Measurements from ENCODE around the gene KIR2DL3.
"Not testable (repeated sequence)": the region's sequence is repeated elsewhere in the genome, so short reads cannot be mapped to it uniquely, and the experiment has no call there.

Gene KIR2DL3

GRCh38 chr19:54741950-54742349, 3.6 kb downstream of the KIR2DL3 start:
- not testable (repeated sequence) for DNase-seq (ENCODE audit: low read depth in 1 of 2, low spot score in 1 of 2)

GRCh38 chr19:54744080-54744479, 5.8 kb downstream of the KIR2DL3 start:
- not testable (repeated sequence) for DNase-seq (ENCODE audit: low read depth in 1 of 2, low spot score in 1 of 2)

- not testable (repeated sequence) for DNase-seq (ENCODE audit: low read depth in 1 of 2, low spot score in 1 of 2)
These were observed 9.5 kb downstream of the KIR2DL3 start for GRCh38 chr19:54747614-54748322.

- DNase-seq (ENCODE audit: low read depth in 1 of 2, low spot score in 1 of 2), result not testable (repeated sequence)
These were observed 12.0 kb downstream of the KIR2DL3 start for GRCh38 chr19:54750276-54750675.

- not testable (repeated sequence) for DNase-seq (ENCODE audit: low read depth in 1 of 2, low spot score in 1 of 2)
These were observed 18.1 kb downstream of the KIR2DL3 start for GRCh38 chr19:54756204-54757110.

GRCh38 chr19:54758577-54758976, 20.3 kb downstream of the KIR2DL3 start:
- DNase-seq (ENCODE audit: low read depth in 1 of 2, low spot score in 1 of 2), result not testable (repeated sequence)

GRCh38 chr19:54764219-54764618, 25.9 kb downstream of the KIR2DL3 start:
- not testable (repeated sequence) for DNase-seq (ENCODE audit: low read depth in 1 of 2, low spot score in 1 of 2)

- DNase-seq (ENCODE audit: low read depth in 1 of 2, low spot score in 1 of 2), result not testable (repeated sequence)
These were observed 28.2 kb downstream of the KIR2DL3 start for GRCh38 chr19:54766464-54766863.

- DNase-seq (ENCODE audit: low read depth in 1 of 2, low spot score in 1 of 2), result not testable (repeated sequence)
These were observed 31.3 kb downstream of the KIR2DL3 start, which contains the start of gene KIR2DL1 for GRCh38 chr19:54769646-54770045. KIR2DL1 (plus strand) TSS chr19:54769793; CDS start chr19:54769851, 58 bp downstream.

GRCh38 chr19:54770511-54770910, 32.2 kb downstream of the KIR2DL3 start:
- not testable (repeated sequence) for DNase-seq (ENCODE audit: low read depth in 1 of 2, low spot score in 1 of 2)

GRCh38 chr19:54771018-54771960, 33.0 kb downstream of the KIR2DL3 start:
- DNase-seq (ENCODE audit: low read depth in 1 of 2, low spot score in 1 of 2), result not testable (repeated sequence)

- not testable (repeated sequence) for DNase-seq (ENCODE audit: low read depth in 1 of 2, low spot score in 1 of 2)
These were observed 34.4 kb downstream of the KIR2DL3 start for GRCh38 chr19:54772666-54773065.

- not testable (repeated sequence) for DNase-seq (ENCODE audit: low read depth in 1 of 2, low spot score in 1 of 2)
These were observed 36.9 kb downstream of the KIR2DL3 start for GRCh38 chr19:54775095-54775815.

GRCh38 chr19:54775830-54776229, 37.5 kb downstream of the KIR2DL3 start:
- not testable (repeated sequence) for DNase-seq (ENCODE audit: low read depth in 1 of 2, low spot score in 1 of 2)

GRCh38 chr19:54777851-54778250, 39.5 kb downstream of the KIR2DL3 start:
- not testable (repeated sequence) for DNase-seq (ENCODE audit: low read depth in 1 of 2, low spot score in 1 of 2)

GRCh38 chr19:54778896-54779295, 40.6 kb downstream of the KIR2DL3 start:
- DNase-seq (ENCODE audit: low read depth in 1 of 2, low spot score in 1 of 2), result not testable (repeated sequence)

- DNase-seq (ENCODE audit: low read depth in 1 of 2, low spot score in 1 of 2), result not testable (repeated sequence)
These were observed 44.6 kb downstream of the KIR2DL3 start for GRCh38 chr19:54782916-54783315.

- DNase-seq (ENCODE audit: low read depth in 1 of 2, low spot score in 1 of 2), result not testable (repeated sequence)
These were observed 47.9 kb downstream of the KIR2DL3 start for GRCh38 chr19:54786091-54786723.

GRCh38 chr19:54788154-54788553, 49.8 kb downstream of the KIR2DL3 start:
- DNase-seq (ENCODE audit: low read depth in 1 of 2, low spot score in 1 of 2), result not testable (repeated sequence)

Data from activated T-helper 1 cell treated with anti-CD3 and anti-CD28 coated beads, Interleukin-2, amount 50 U/mL, for 16 hours (primary cell).